Neural progenitor cell (in vitro differentiated cells): ENCODE results near the gene TSR3. TPM values are rescaled to one million over a fixed set of nuclear protein-coding genes. Genes with fewer than 3 reads are reported as not detected.
A peak's percentile ranks its signal among the peaks of the same experiment; 100 is the strongest.

Experiments used
- DNase-seq: peaks from one replicate; pipeline ENCODE4 v3.0.0-alpha.2; 2016; ENCODE audit warnings: low spot score
- H2AFZ ChIP-seq: fragments of 200-600 bp; sonication (generic); replicated peaks from 2 replicates; pipeline ENCODE4 v1.6.1; 2016; ENCODE audit warnings: antibody characterized with exemption
- H3F3A ChIP-seq: fragments of 200-600 bp; sonication (generic); 2 replicates; pipeline ENCODE4 v1.6.1; 2016; ENCODE audit warnings: antibody characterized with exemption, low read depth
- H3K27ac ChIP-seq: fragments of 200-600 bp; sonication (generic); 2 replicates; pipeline ENCODE4 v1.5.1; 2016; ENCODE audit warnings: mild to moderate bottlenecking
- H3K27me3 ChIP-seq: fragments of 200-600 bp; sonication (generic); 2 replicates; pipeline ENCODE4 v1.6.1; 2016; ENCODE audit warnings: mild to moderate bottlenecking, moderate library complexity
- H3K36me3 ChIP-seq: fragments of 200-600 bp; sonication (generic); 2 replicates; pipeline ENCODE4 v1.5.1; 2016
- H3K4me1 ChIP-seq: fragments of 200-600 bp; sonication (generic); 2 replicates; pipeline ENCODE4 v1.6.1; 2016; ENCODE audit warnings: mixed run types
- H3K4me2 ChIP-seq: fragments of 200-600 bp; sonication (generic); 2 replicates; pipeline ENCODE4 v1.6.1; 2016
- H3K4me3 ChIP-seq: fragments of 200-600 bp; sonication (generic); 2 replicates; pipeline ENCODE4 v1.5.1; 2016
- H3K79me2 ChIP-seq: fragments of 200-600 bp; sonication (generic); 2 replicates; pipeline ENCODE4 v1.6.1; 2016; ENCODE audit warnings: low read depth
- H3K9ac ChIP-seq: fragments of 200-600 bp; sonication (generic); 2 replicates; pipeline ENCODE4 v1.6.1; 2016
- H3K9me3 ChIP-seq: fragments of 200-600 bp; sonication (generic); 2 replicates; pipeline ENCODE4 v1.5.1; 2016; ENCODE audit warnings: low read depth
- H4K20me1 ChIP-seq: fragments of 200-600 bp; sonication (generic); 2 replicates; pipeline ENCODE4 v1.6.1; 2016; ENCODE audit warnings: low read depth
- H3K27ac Mint-ChIP-seq: 3 replicates; pipeline ENCODE4 v1.8.0; 2021; ENCODE audit warnings: mixed read lengths
- H3K27me3 Mint-ChIP-seq: 2 replicates; pipeline ENCODE4 v1.8.0; 2022; ENCODE audit warnings: low read depth, mild to moderate bottlenecking, inconsistent platforms, moderate library complexity, mixed read lengths; ENCODE audit not compliant: insufficient read depth
- H3K36me3 Mint-ChIP-seq: 3 replicates; pipeline ENCODE4 v1.8.0; 2021; ENCODE audit warnings: mixed read lengths
- H3K4me1 Mint-ChIP-seq: 3 replicates; pipeline ENCODE4 v1.8.0; 2021; ENCODE audit warnings: mixed read lengths
- H3K4me3 Mint-ChIP-seq: 3 replicates; pipeline ENCODE4 v1.8.0; 2021; ENCODE audit warnings: mild to moderate bottlenecking, moderate library complexity, mixed read lengths
- H3K9me3 Mint-ChIP-seq: 3 replicates; pipeline ENCODE4 v1.8.0; 2020; ENCODE audit warnings: mixed read lengths
- CTCF ChIP-seq: fragments of 200-600 bp; sonication (generic); IDR thresholded peaks from 2 replicates; pipeline ENCODE4 v1.5.1; 2017; ENCODE audit warnings: antibody characterized with exemption, mild to moderate bottlenecking
- EZH2 ChIP-seq: fragments of 200-600 bp; sonication (generic); IDR thresholded peaks from 2 replicates; pipeline ENCODE4 v1.6.1; 2017; ENCODE audit warnings: antibody characterized with exemption, mild to moderate bottlenecking, moderate library complexity
- EZH2phosphoT487 ChIP-seq: fragments of 200-600 bp; sonication (generic); IDR thresholded peaks from 2 replicates; pipeline ENCODE4 v1.6.1; 2017; ENCODE audit warnings: antibody characterized with exemption
- total RNA-seq: library from RNA; depleted of rRNA; stranded (reverse); fragments of >200 nt; gene quantifications from 2 replicates; pipeline ENCODE4 v1.2.3, GENCODE V29; 2015; ENCODE audit warnings: low replicate concordance

Gene TSR3
- total RNA-seq, 1 donor from 2014 or later: 22.4 TPM

GRCh38 chr16:1311212-1311737 lies 40.4 kb downstream of the TSR3 start:
- Histone ChIP-seq H3K27ac (no peak overlapping the region), H3K4me3 (peak overlapping the region; percentile 100), H4K20me1 (peaks cover 64% of the 10 kb centered on the region), H3K36me3 (no peaks in the 10 kb centered on the region), H3F3A (peaks cover 8% of the 10 kb centered on the region), H3K4me2 (peak overlapping the region; percentile 100), H3K79me2 (peaks cover 65% of the 10 kb centered on the region), H3K9me3 (no peaks in the 10 kb centered on the region), H3K9ac (peak overlapping the region; percentile 100), H3K4me1 (peaks cover 11% of the 10 kb centered on the region), H3K27me3 (no peaks in the 10 kb centered on the region), H2AFZ (no peak overlapping the region)
- H3K4me3 Mint-ChIP-seq: peak overlapping the region; percentile 98
- H3K4me1 Mint-ChIP-seq: peaks cover 18% of the 10 kb centered on the region
- peaks cover 6% of the 10 kb centered on the region for H3K27me3 Mint-ChIP-seq
- TF ChIP-seq EZH2phosphoT487 (no peak), EZH2 (no peak), CTCF (no peak)
- no peak overlapping the region for H3K27ac Mint-ChIP-seq
- H3K9me3 Mint-ChIP-seq: no peaks in the 10 kb centered on the region
- H3K36me3 Mint-ChIP-seq: peaks cover 15% of the 10 kb centered on the region
- DNase-seq: peak; percentile 57

- H4K20me1 ChIP-seq: peaks cover 59% of the 10 kb centered on the region
- no peaks in the 10 kb centered on the region for H3K36me3 ChIP-seq
- no peak for TF ChIP-seq EZH2
- no peak for TF ChIP-seq CTCF
- TF ChIP-seq EZH2phosphoT487: no peak
- H3K36me3 Mint-ChIP-seq: peaks cover 13% of the 10 kb centered on the region
- no peak overlapping the region for H3K27ac ChIP-seq
- H3K4me1 ChIP-seq: peaks cover 11% of the 10 kb centered on the region
- H3K9ac ChIP-seq: peak overlapping the region; percentile 100
- H3K27me3 ChIP-seq: no peaks in the 10 kb centered on the region
- peak overlapping the region; percentile 99 for H3K27ac Mint-ChIP-seq
- H3K4me2 ChIP-seq: peak overlapping the region; percentile 100
- H3K4me3 ChIP-seq: peak overlapping the region; percentile 100
- no peaks in the 10 kb centered on the region for H3K9me3 ChIP-seq
- H3K27me3 Mint-ChIP-seq: peaks cover 6% of the 10 kb centered on the region
- peak overlapping the region; percentile 98 for H3K4me3 Mint-ChIP-seq
- peak; percentile 61 for DNase-seq
- peaks cover 60% of the 10 kb centered on the region for H3K79me2 ChIP-seq
- H3K9me3 Mint-ChIP-seq: no peaks in the 10 kb centered on the region
- peaks cover 8% of the 10 kb centered on the region for H3F3A ChIP-seq
- H3K4me1 Mint-ChIP-seq: peaks cover 18% of the 10 kb centered on the region
- no peak overlapping the region for H2AFZ ChIP-seq
Measured at GRCh38 chr16:1310832-1311200, 40.9 kb downstream of the TSR3 start.

- Histone ChIP-seq H3K4me3 (peak overlapping the region; percentile 100), H3K9me3 (no peaks in the 10 kb centered on the region), H3K4me1 (peaks cover 11% of the 10 kb centered on the region), H3K27me3 (no peaks in the 10 kb centered on the region), H3K9ac (peak overlapping the region; percentile 100), H3F3A (peaks cover 8% of the 10 kb centered on the region), H2AFZ (no peak overlapping the region), H3K79me2 (peaks cover 54% of the 10 kb centered on the region), H3K4me2 (peak overlapping the region; percentile 100), H3K27ac (no peak overlapping the region), H3K36me3 (no peaks in the 10 kb centered on the region), H4K20me1 (peaks cover 53% of the 10 kb centered on the region)
- no peak for DNase-seq
- Mint-ChIP-seq H3K4me1 (peaks cover 18% of the 10 kb centered on the region), H3K27ac (peak overlapping the region; percentile 99), H3K27me3 (peaks cover 6% of the 10 kb centered on the region), H3K9me3 (no peaks in the 10 kb centered on the region), H3K36me3 (peaks cover 13% of the 10 kb centered on the region), H3K4me3 (peak overlapping the region; percentile 98)
- TF ChIP-seq CTCF (no peak), EZH2phosphoT487 (no peak), EZH2 (no peak)
Measured at GRCh38 chr16:1309888-1310831, 41.5 kb downstream of the TSR3 start.
